ENCODE results near the gene MTFR2. TPM values are rescaled to one million over a fixed set of nuclear protein-coding genes. Genes with fewer than 3 reads are reported as not detected.

Gene MTFR2
- total RNA-seq, 4 donors from 2014 or later = 0.30 to 4.7 (median 0.84) TPM; not detected in 1

DNA sequence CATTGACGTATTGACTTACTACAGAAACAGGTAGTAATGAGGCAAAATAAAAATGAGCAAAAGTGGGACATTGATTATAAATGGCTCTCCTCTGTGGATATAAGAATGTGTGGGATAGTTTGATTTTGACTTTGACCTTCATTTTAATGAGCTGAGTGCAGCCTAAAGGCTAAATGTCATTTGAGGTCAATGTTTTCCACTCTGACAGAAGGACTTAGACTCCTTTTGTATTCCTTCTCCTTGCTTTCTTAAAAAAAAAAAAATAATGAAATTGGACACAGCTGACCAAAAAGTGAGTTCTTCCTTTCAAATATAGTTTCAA is 68.6 kb downstream of the MTFR2 start:
- 24 to 41% methylated on average over 1 of the region's 1 CpG for WGBS, 2 donors

More for the DNA sequence above, 68.6 kb downstream of the MTFR2 start:
- DNase-seq (ENCODE audit: low spot score in 2 of 2) = no peak
- H3K4me1 ChIP-seq = peaks cover 0 to 19% (median 3%) of the 10 kb centered on the region in 4 donors
- TF ChIP-seq CTCF (IDR thresholded peaks at IDR 0.05) (no peak), EP300 (IDR thresholded peaks at IDR 0.05) (peak in 1 of 2 donors; percentile 11), POLR2A (IDR thresholded peaks at IDR 0.05) (no peak)
- no peak overlapping the region for H3K4me3 ChIP-seq
- no peaks in the 10 kb centered on the region for H3K27me3 ChIP-seq
- peaks cover 0 to 4% (median 0%) of the 10 kb centered on the region in 3 donors for H3K36me3 ChIP-seq
- no peak overlapping the region for H3K27ac ChIP-seq
- no peaks in the 10 kb centered on the region for H3K9me3 ChIP-seq

Other genes with a start within 250 kb of the MTFR2 start
- 100 to 1,000 TPM; 108 to 252 (median 151) TPM for gene BCLAF1, start 39.5 kb upstream of the MTFR2 start, total RNA-seq

All from tibial nerve (tissue), 4 donors.